OCI-LY1 (cell line): ENCODE measurements around the gene SPIC.

Experiments used
- EZH2 ChIP-seq: fragments of 200-600 bp; sonication (generic), shearing (Covaris generic); IDR thresholded peaks from 2 replicates; pipeline ENCODE4 v1.8.0; 2017; ENCODE audit warnings: borderline replicate concordance, mixed run types, mild to moderate bottlenecking, antibody characterized with exemption, low read length, moderate library complexity, mixed read lengths
- TF ChIP-seq, protein P1 (sequence below): fragments of 200-600 bp; sonication (generic), shearing (Covaris generic); IDR thresholded peaks from 2 replicates; pipeline ENCODE4 v1.5.1; 2017; ENCODE audit warnings: mild to moderate bottlenecking, antibody characterized with exemption, low read length, moderate library complexity, mixed read lengths

DNA sequence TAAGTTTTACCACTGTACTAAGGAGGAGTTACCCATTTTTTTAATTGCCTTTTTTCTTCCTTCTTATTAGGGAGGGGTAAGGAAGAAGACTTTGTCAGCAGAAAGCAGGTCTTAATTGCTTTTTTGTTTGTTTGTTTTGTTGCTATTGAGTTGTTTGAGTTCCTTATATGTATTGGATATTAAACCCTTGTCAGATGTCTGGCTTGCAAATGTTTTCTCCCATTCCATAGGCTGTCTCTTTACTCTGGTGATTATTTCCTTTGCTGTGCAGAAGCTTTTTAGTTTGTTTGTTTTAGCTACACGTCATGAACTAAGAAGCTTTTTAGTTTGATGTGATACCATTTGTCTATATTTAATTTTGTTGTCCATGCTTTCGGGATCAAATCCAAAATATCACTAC lies 13.3 kb downstream of the SPIC start:
- TF ChIP-seq, protein P1, sequence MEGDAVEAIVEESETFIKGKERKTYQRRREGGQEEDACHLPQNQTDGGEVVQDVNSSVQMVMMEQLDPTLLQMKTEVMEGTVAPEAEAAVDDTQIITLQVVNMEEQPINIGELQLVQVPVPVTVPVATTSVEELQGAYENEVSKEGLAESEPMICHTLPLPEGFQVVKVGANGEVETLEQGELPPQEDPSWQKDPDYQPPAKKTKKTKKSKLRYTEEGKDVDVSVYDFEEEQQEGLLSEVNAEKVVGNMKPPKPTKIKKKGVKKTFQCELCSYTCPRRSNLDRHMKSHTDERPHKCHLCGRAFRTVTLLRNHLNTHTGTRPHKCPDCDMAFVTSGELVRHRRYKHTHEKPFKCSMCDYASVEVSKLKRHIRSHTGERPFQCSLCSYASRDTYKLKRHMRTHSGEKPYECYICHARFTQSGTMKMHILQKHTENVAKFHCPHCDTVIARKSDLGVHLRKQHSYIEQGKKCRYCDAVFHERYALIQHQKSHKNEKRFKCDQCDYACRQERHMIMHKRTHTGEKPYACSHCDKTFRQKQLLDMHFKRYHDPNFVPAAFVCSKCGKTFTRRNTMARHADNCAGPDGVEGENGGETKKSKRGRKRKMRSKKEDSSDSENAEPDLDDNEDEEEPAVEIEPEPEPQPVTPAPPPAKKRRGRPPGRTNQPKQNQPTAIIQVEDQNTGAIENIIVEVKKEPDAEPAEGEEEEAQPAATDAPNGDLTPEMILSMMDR = no peak
- TF ChIP-seq EZH2 = no peak
